ENCODE measurements around the gene CD81.
"Not testable (repeated sequence)": the region's sequence is repeated elsewhere in the genome, so short reads cannot be mapped to it uniquely, and the experiment has no call there.

The CD81 gene, protein sequence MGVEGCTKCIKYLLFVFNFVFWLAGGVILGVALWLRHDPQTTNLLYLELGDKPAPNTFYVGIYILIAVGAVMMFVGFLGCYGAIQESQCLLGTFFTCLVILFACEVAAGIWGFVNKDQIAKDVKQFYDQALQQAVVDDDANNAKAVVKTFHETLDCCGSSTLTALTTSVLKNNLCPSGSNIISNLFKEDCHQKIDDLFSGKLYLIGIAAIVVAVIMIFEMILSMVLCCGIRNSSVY

GRCh38 chr11:2376751-2377451, at the start of gene CD81:
TSS of gene CD81 (plus strand) at chr11:2377310. CDS start at chr11:2377550, 240 bp downstream.
- DNase-seq = peak; percentile 31

DNA sequence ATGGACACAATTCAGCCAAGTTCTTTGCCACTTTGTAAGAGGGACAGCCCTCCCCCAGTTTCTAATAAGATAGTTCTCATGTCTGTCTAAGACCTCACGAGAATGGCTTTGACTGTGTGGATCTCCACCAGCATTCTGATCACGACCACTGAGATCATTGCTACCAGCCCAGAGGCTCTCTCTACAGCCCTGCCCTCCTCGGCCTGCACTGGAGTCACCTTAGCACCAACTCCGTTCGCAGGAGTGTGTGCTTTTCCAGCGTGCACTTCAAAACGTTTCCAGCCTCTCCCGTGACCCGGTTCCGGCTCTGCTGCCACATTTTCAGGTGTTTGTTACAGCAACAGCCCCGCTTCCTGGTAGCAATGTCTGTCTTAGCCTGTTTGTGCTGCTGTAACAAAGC, 49.1 kb upstream of the CD81 start:
- DNase-seq = no peak

- DNase-seq = no peak
These were observed 48.3 kb upstream of the CD81 start for GRCh38 chr11:2328656-2329354.

DNA sequence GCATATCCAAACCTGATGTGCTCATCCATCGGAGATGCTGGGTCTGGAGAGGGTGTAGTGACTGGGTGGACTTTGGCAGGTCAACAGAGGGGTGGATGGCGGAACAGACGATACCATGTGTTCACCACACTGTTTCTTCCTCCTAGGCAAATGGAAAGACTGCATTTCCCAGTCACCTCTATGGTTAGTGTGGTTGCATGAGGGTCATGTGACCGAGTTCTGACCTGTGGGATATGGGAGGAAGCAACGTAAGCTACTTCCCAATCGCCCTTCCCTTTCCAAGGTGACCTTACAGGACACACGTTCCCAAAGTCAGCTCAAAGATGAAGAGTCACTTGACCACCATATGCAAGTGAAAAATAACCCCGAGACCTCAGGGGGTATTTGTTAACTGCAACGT, 47.6 kb upstream of the CD81 start:
- no peak for DNase-seq

DNA sequence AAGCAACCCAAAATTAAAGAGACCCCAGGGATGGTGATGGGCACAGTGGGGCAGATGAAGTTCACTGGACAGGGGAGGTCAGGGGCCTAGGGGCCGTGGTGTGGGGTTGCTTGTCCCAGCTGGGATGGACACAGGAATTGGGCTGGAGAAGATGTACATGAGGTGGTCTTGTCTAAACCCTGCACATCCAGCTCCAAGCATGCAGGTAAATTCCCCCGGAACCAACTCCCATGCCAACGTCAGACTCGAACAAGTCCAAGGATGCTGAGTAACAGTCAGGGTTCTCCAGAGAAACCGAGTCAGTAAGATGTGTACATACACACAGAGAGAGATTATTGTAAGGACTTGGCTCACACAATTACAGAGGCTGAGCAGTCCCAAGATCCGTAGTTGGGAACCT, 46.4 kb upstream of the CD81 start:
- no peak for DNase-seq

- no peak for DNase-seq
These were observed 45.7 kb upstream of the CD81 start for GRCh38 chr11:2331404-2331803.

GRCh38 chr11:2332569-2332968, 44.5 kb upstream of the CD81 start:
- not testable (repeated sequence) for DNase-seq

DNA sequence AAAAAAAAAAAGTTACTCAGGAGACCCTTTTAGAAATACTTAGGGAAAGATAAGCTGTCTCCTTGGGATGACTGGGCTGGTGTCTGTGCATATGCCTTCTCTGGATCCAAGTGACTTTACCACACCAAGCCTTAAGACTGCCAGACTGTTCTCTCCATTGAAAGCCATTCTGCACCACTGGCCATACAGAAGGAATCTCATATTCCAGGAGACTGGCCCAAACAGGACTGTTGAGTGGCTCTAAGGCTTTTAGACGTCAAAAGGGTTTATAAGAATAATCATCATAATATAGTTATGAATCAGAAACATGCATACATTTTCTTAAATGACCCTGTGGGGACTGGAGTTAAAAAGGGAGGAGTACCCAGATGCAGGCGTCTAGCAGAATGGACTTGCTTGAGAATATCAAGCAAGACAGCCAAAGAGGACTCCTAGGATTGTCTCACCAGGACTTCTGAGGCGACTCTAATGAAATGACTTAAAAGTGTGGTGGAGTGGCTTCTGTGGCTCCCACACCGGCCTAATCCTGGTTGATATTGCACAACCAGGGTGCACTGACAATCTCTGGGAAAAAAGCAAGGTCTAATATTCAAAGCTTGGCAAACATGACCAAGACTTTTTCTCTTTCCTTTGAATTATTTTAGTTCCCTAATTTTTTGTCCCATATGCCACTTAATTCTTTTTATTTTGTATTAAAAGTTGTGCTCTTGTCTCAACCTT, 43.5 kb upstream of the CD81 start:
- not testable (repeated sequence) for DNase-seq

- DNase-seq = not testable (repeated sequence)
These were observed 41.8 kb upstream of the CD81 start for GRCh38 chr11:2335286-2335685.

- DNase-seq = not testable (repeated sequence)
These were observed 38.4 kb upstream of the CD81 start for GRCh38 chr11:2338760-2339159.

DNA sequence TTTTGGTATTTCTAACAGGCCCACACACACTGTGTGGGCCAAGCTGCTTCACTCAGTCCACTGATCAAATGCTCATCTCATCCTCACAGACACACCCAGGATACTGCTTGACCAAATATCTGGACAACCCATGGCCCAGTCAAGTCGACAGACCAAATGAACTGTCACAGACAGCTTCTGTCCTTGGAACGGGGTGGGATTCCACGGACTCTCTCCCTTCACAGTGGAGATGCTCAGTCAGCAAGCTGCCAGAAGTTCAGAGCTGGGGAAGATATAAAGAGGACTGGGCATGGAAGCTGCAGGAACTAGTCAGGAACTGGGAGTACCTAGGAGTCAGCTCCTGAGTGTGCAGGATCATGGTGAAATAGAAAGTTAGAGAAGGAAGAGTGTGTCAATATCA, 34.6 kb upstream of the CD81 start:
- DNase-seq = no peak

DNA sequence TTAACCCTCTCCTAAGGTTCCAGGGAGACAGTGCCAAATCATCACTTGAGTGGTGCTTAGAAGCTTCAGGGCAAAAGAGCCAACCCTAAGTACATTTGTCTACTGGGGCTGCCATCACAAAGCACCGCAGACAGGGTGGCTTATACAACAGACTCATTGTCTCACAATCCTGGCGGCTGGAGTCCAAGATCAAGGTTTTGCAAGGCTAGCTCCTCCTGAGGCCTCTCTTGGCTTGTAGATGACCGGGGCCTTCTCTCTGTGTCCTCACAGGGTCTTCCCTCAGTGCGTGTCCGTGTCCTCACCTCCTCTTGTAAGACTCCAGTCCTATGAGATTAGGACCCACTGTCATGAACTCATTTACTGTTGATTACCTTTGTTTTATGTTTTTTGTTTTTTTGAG, 34.1 kb upstream of the CD81 start:
- DNase-seq = no peak

GRCh38 chr11:2343502-2343901, 33.6 kb upstream of the CD81 start:
- no peak for DNase-seq

GRCh38 chr11:2345050-2345449, 32.1 kb upstream of the CD81 start:
- no peak for DNase-seq

GRCh38 chr11:2346014-2346413, 31.1 kb upstream of the CD81 start:
- no peak for DNase-seq

DNA sequence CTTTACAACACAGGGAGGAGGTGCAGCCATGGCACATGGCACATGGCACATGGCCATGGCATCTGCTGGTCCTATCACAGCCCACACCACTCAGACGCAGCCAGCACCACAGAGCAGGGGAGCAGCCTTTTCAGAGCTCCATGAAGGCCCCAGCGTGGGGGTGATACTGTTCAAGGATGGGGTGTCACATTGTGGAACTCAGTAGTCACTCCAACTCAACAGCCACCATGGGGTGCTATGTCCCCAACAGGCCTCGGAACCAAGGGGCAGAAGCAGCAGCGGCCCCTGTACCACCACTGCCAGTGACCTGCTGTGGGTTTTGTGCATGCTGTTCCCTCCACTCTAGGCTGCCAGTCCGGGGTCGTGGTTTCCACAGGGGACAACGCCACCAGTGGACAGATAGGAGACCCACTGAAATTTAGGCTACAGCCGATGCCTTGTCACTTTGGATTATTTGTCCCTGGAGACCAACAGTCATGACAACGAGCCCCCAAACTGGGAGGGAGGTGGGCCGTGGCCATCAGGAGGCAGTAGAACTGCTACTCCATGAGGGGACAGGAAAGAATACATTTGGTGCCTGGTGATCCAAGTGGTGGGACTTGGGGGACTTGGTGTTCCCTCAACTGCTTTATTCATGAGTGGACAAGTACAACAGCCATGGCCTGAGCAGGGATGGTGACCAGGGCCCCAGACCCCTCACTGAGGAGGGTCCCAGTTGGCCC, 30.4 kb upstream of the CD81 start:
- DNase-seq = no peak

DNA sequence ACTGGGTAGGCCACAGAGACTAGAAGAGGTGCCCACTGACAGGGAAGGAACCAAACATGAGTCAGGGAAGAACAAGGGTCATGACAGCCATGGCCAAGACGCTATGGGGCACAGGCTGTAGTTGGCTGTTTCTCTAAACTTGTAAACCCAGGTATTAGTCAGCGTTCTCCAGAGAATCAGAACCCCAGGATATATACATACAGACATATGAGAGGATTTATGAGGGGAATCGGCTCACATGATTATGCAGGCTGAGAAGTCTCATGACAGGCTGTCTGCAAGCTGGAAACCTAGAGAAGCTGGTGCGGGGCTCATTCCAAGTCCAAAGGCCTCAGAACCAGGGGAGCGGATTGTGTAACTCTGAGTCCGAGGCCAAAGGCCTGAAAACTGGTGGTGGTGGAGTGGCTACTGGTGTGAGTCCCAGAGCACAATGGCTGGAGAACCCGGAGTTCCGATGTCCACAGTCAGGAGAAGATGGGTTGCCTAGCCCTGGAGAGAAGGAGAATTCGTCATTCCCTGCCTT, 29.7 kb upstream of the CD81 start:
- no peak for DNase-seq

DNA sequence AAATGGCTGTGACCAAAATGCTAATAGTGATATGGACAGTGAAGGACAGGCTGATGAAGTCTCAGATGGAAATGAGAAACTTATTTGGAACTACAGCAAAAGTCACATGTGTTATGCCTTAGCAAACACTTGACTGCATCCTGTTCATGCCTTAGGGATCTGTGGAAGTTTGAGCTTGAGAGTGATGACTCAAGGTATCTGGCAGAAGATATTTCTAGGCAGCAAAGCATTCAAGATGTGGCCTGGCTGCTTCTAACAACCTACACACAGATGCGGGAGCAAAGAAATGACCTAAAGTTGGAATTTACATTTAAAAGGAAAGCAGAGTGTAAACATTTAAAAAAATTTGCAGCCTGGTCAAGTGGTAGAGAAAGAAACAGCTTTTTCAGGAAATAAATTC, 28.1 kb upstream of the CD81 start:
- peak; percentile 19 for DNase-seq

DNA sequence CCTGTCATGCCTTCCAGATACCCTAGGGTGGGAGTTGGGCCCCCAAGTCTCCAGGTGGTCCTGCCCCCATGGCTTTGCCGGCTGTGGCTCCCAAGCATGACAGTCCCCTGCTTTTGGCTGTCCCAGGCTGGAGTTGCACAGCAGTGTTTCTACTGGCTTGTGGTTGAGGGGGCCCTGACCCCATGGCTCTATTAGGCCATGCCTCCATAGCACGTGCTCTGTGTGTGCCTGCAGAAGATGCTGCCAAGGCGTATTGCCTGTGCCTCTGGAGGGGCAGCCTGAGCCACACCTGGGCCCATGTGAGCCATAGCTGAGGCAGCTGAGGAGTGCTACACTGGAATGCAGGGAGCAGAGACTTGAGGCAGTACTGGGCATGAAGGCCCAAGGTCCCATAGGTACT, 25.4 kb upstream of the CD81 start:
- DNase-seq = no peak

- no peak for DNase-seq
These were observed 24.7 kb upstream of the CD81 start for GRCh38 chr11:2352420-2352819.

DNA sequence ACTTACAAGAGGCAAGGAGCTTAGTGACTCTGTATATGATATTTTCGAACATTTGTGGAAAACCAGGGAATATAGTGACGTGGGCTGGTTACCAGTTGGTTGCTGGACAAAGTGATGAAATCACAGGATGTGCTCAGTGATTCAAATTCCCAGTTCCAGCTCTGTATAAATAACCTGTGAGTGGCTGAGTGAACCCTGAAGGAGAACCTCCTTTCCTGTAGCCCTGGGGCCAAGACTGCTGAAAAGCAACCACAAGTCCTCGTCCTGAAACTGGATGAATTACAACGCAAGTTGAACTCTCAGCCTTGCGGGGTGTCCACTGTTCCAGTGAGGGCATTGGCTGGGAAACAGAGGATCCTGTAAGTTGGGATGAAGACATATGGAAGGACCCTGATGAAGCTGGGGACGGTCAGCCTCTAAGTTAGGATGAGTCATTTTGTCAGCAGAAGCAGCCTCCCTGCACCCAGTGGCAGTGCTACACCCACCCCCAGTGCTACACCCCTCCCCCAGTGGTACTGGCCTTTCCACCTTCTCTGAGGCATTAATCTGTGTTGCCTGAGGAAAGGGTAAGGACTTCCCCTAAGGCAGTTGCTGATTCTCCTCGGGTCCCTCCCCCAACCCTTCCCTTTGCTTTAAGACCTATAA, 22.0 kb upstream of the CD81 start:
- peak; percentile 18 for DNase-seq

DNA sequence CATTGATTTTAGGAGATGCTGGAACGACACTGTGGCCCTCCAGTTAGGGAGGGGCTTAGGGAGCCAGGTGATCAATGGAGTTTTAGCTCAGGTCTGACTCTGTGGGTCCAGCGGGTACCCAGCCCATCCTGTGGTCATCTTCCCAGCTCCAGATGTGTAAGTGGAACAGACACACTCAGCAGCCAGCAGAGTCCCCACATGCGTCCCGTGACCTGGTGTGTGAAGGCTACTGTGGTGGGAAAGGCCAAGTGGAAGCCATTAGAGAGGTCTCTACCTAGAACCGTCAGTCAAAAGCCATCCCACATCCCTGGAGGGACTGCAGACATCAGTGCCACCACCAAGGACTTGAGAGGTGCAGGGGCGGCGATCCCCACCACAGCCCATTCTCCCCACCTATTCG, 19.9 kb upstream of the CD81 start:
- no peak for DNase-seq
